OCI-LY3 (cell line): ENCODE results near the gene UCN2.

Source experiments
- H2AFZ ChIP-seq: fragments of 200-600, 300-600 bp; shearing (Covaris generic); 2 replicates; pipeline ENCODE4 v1.6.0; 2014; ENCODE audit warnings: antibody characterized with exemption, low read depth, low read length
- H3K27ac ChIP-seq: fragments of 200-600, 300-600 bp; sonication (generic); 2 replicates; pipeline ENCODE4 v1.5.1; 2014; ENCODE audit warnings: mild to moderate bottlenecking, low read length, moderate library complexity, mixed read lengths
- H3K27me3 ChIP-seq: fragments of 200-600, 300-600 bp; sonication (generic); 2 replicates; pipeline ENCODE4 v1.6.1; 2014; ENCODE audit warnings: low read depth, low read length, mixed read lengths
- H3K36me3 ChIP-seq: fragments of 200-600, 300-600 bp; sonication (generic); replicated peaks from 2 replicates; pipeline ENCODE3; 2014; ENCODE audit warnings: low read depth, low read length, mixed read lengths
- H3K4me1 ChIP-seq: fragments of 300-600, 200-600 bp; sonication (generic); 2 replicates; pipeline ENCODE4 v1.6.1; 2014; ENCODE audit warnings: low read length, mixed read lengths
- H3K4me2 ChIP-seq: fragments of 200-600, 300-600 bp; sonication (generic); 2 replicates; pipeline ENCODE4 v1.6.1; 2014; ENCODE audit warnings: low read length, mixed read lengths
- H3K4me3 ChIP-seq: fragments of 300-600, 200-600 bp; sonication (generic); 2 replicates; pipeline ENCODE4 v1.5.1; 2014; ENCODE audit warnings: antibody characterized with exemption, mild to moderate bottlenecking, low read length, moderate library complexity
- H3K79me2 ChIP-seq: fragments of 300-600, 200-600 bp; shearing (Covaris generic); 2 replicates; pipeline ENCODE4 v1.6.1; 2014; ENCODE audit warnings: mild to moderate bottlenecking, low read length, mixed read lengths
- H3K9ac ChIP-seq: fragments of 300-600, 200-600 bp; shearing (Covaris generic); 2 replicates; pipeline ENCODE4 v1.6.0; 2014; ENCODE audit warnings: mild to moderate bottlenecking, low read length, moderate library complexity
- H3K9me3 ChIP-seq: fragments of 200-600, 300-600 bp; shearing (Covaris generic); 2 replicates; pipeline ENCODE4 v1.6.1; 2014; ENCODE audit warnings: low read length, mixed read lengths; ENCODE audit not compliant: insufficient read depth
- H4K20me1 ChIP-seq: fragments of 200-600, 300-600 bp; sonication (generic); 2 replicates; pipeline ENCODE4 v1.6.1; 2016; ENCODE audit warnings: low read length, mixed read lengths; ENCODE audit not compliant: insufficient read depth
- CTCF ChIP-seq: fragments of 200-600, 300-600 bp; sonication (generic); IDR thresholded peaks from 2 replicates; pipeline ENCODE4 v1.5.1; 2014; ENCODE audit warnings: antibody characterized with exemption, low read length, low read depth
- EZH2phosphoT487 ChIP-seq: fragments of 200-600 bp; shearing (Covaris generic); IDR thresholded peaks from 2 replicates; pipeline ENCODE4 v1.6.1; 2018; ENCODE audit warnings: antibody characterized with exemption, mixed run types, low read depth

Gene UCN2

DNA sequence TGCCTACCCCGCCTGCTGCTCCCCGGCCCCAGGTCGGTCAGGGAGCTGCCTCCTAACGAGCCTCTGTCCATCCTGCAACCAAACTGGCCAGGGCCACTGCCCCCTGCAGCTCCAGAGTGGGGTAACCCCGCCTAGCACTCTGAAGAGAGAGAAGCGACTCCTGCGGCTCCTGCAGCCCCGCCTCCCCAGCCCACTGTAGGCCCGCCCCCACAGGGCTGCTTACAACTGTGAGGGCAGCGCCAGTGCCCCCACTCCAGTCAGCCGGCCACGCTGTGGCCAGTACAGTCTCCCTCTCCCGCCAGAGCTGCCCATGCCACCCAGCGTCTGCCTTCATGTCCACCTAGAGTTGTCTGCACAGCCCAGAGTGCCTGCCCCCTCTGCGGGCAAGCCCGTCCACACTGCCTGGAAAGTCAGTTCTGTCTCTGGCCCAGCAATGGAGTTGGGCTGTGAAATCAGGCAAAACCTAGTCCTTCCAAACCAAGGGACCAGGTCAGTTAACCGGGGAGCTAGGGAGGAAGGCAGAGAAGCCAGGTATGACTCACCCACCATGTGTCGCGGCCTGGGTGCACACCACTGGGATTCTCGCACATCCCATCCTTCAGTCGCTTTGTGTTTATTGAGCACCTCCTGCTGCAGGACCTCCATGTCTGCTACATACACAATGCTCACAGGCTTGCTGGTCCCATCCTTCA is 2.4 kb downstream of the UCN2 start:
- peak; percentile 6; the same call in 1 of the 2 replicates for TF ChIP-seq CTCF
- no peak for TF ChIP-seq EZH2phosphoT487
- no peaks in the 10 kb centered on the region for H3K36me3 ChIP-seq
- H3K27ac ChIP-seq = no peak overlapping the region
- H3K4me2 ChIP-seq = peak overlapping the region; percentile 55
- 0 out of 2 replicates have a peak overlapping the region, but pooled peaks have one; percentile 26 for H2AFZ ChIP-seq
- H3K79me2 ChIP-seq = peaks cover under 1% of the 10 kb centered on the region; the same call in 1 of the 2 replicates
- H3K4me3 ChIP-seq = peak overlapping the region; percentile 63
- peak overlapping the region; percentile 28; the same call in 1 of the 2 replicates for H3K9ac ChIP-seq
- H3K4me1 ChIP-seq = peaks cover 36% of the 10 kb centered on the region
- H4K20me1 ChIP-seq = no peaks in the 10 kb centered on the region
- no peaks in the 10 kb centered on the region for H3K27me3 ChIP-seq
- no peaks in the 10 kb centered on the region for H3K9me3 ChIP-seq

- Histone ChIP-seq H3K27ac (0 out of 2 replicates have a peak overlapping the region, but pooled peaks have one; percentile 14), H3K9ac (peak overlapping the region; percentile 28; the same call in 1 of the 2 replicates)
These were observed 2.9 kb downstream of the UCN2 start for GRCh38 chr3:48560648-48561018.

GRCh38 chr3:48558493-48559134 is 5.0 kb downstream of the UCN2 start:
- Histone ChIP-seq H3K9ac (peak overlapping the region; percentile 18; the same call in 1 of the 2 replicates), H3K36me3 (peaks cover 18% of the 10 kb centered on the region), H3K4me1 (peaks cover 47% of the 10 kb centered on the region), H3K27me3 (no peaks in the 10 kb centered on the region), H2AFZ (no peak overlapping the region), H4K20me1 (no peaks in the 10 kb centered on the region), H3K27ac (peak overlapping the region; percentile 12; the same call in 1 of the 2 replicates), H3K79me2 (peaks cover 13% of the 10 kb centered on the region), H3K4me2 (peak overlapping the region; percentile 53), H3K9me3 (no peaks in the 10 kb centered on the region), H3K4me3 (peak overlapping the region; percentile 6; the same call in 1 of the 2 replicates)
- TF ChIP-seq EZH2phosphoT487 (no peak), CTCF (no peak)

More at GRCh38 chr3:48560648-48561018, 2.9 kb downstream of the UCN2 start:
- H3K4me1 ChIP-seq = peaks cover 40% of the 10 kb centered on the region
- peak overlapping the region; percentile 63 for H3K4me3 ChIP-seq
- TF ChIP-seq EZH2phosphoT487 = no peak
- TF ChIP-seq CTCF = no peak
- no peaks in the 10 kb centered on the region for H3K27me3 ChIP-seq
- H2AFZ ChIP-seq = peak overlapping the region; percentile 77; the same call in 1 of the 2 replicates
- no peaks in the 10 kb centered on the region for H4K20me1 ChIP-seq
- H3K36me3 ChIP-seq = peaks cover 3% of the 10 kb centered on the region
- peaks cover 6% of the 10 kb centered on the region for H3K79me2 ChIP-seq
- no peaks in the 10 kb centered on the region for H3K9me3 ChIP-seq
- H3K4me2 ChIP-seq = peak overlapping the region; percentile 55
